ENCODE measurements around the gene MBNL1.

MBNL1 gene

DNA sequence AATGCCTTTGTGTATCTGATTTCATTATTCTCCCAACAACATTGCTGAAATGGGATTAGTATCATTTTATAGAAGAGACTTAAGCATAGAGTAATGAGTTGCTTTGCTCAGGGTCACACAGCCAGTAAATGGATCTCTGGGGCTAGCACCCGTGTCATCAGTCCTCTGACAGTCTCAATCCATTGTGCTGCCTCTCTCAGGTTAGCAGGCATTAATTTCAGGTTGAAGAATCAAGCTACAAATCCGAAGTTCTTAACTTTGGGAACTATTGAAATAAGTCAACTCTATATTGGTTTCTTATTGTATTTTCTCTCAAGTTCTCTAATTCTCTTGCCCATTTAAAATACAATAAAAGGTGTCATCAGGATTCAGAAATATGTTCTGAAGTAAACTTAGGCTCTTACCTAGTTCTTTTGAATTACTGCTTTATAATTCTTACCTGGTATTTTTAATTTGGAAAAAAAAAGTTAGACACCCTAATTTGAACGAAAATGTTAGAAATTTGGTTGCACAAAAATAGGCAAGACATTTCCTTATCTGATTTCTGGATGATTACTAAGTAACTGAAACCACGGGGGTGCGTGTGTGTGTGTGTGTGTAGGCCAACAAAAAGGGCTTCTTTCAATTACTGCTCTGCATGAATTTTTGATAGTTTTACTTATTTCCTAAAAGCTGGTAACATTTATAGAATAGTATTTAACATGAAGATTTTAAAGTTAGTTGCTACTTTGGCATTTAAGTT lies 189.8 kb downstream of the MBNL1 start:
- H3K27ac ChIP-seq: no peak overlapping the region
- no peak for TF ChIP-seq CTCF (conservative IDR thresholded peaks at IDR 0.05)

GRCh38 chr3:152459118-152459515 lies 190.4 kb downstream of the MBNL1 start:
- H3K27ac ChIP-seq: no peak overlapping the region
- TF ChIP-seq CTCF (conservative IDR thresholded peaks at IDR 0.05): no peak

GRCh38 chr3:152459572-152459971 lies 190.8 kb downstream of the MBNL1 start:
- no peak for TF ChIP-seq CTCF (conservative IDR thresholded peaks at IDR 0.05)
- no peak overlapping the region for H3K27ac ChIP-seq

DNA sequence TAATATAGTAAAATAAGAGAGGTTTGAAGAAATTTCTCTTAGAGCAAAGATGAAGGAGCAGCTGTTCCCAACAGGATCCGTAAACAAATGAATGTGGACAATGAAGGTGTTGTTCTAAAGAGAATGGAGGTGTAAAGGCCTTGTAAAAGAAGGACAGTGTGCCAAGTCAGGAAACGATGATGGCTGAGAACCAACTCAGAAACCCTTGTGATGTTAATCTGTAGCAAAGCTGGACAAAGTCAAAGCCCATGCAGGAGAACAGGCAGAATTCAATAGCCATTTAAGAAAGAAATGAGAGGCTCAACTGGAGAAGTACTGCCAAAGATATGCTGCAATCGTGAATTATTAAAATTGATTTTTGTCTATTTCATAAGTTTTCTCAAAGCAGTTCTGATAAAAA lies 192.2 kb downstream of the MBNL1 start:
- H3K27ac ChIP-seq: peak overlapping the region; percentile 11; the same call in 1 of the 2 replicates
- no peak for TF ChIP-seq CTCF (conservative IDR thresholded peaks at IDR 0.05)

- no peak overlapping the region; the same call in 1 of the 2 replicates for H3K27ac ChIP-seq
- no peak for TF ChIP-seq CTCF (conservative IDR thresholded peaks at IDR 0.05)
These were observed 192.7 kb downstream of the MBNL1 start for GRCh38 chr3:152461460-152461859.

GRCh38 chr3:152466784-152467183 lies 198.1 kb downstream of the MBNL1 start:
- peak; percentile 77 for TF ChIP-seq CTCF (conservative IDR thresholded peaks at IDR 0.05)
- H3K27ac ChIP-seq: no peak overlapping the region

- no peak for TF ChIP-seq CTCF (conservative IDR thresholded peaks at IDR 0.05)
- H3K27ac ChIP-seq: no peak overlapping the region
These were observed 200.7 kb downstream of the MBNL1 start for GRCh38 chr3:152469248-152470025.
